Breast epithelium (tissue), 4 donors: Measurements from ENCODE around the gene EFNB2. TPM values are rescaled to one million over a fixed set of nuclear protein-coding genes. Genes with fewer than 3 reads are reported as not detected.
A peak's percentile ranks its signal among the peaks of the same experiment; 100 is the strongest.

Experiments used
- DNase-seq, 2 donors: peaks; one replicate each; pipeline ENCODE4 v3.0.0-alpha.2; 2019; ENCODE audit warnings: low spot score in 2 of 2
- H3K27ac ChIP-seq, 2 donors: fragments of 200-600 bp; sonication (generic) in 1 of 2; one replicate each; pipeline ENCODE4 v1.5.1; 2016 to 2019; ENCODE audit warnings: mild to moderate bottlenecking in 1 of 2
- H3K27me3 ChIP-seq, 2 donors: fragments of 200-600 bp; sonication (generic) in 1 of 2; one replicate each; pipeline versions ENCODE4 v1.5.1 to v1.6.0; 2017 to 2019; ENCODE audit warnings: control low read depth in 1 of 2, mild to moderate bottlenecking in 1 of 2
- H3K36me3 ChIP-seq: fragments of 200-600 bp; one replicate; pipeline ENCODE4 v1.5.1; 2019
- H3K4me1 ChIP-seq, 2 donors: fragments of 200-600 bp; sonication (generic); one replicate each; pipeline ENCODE4 v1.5.1; 2016 to 2019; ENCODE audit warnings: control low read depth in 1 of 2
- H3K4me3 ChIP-seq, 3 donors: fragments of 200-600 bp; sonication (generic); 1 replicate in 2 of 3; 2 replicates in 1 of 3; pipeline ENCODE4 v1.5.1; 2016 to 2019; ENCODE audit warnings: mild to moderate bottlenecking in 3 of 3, moderate library complexity in 2 of 3
- H3K9me3 ChIP-seq, 2 donors: fragments of 200-600 bp; sonication (generic) in 1 of 2; one replicate each; pipeline ENCODE4 v1.5.1; 2016 to 2019; ENCODE audit warnings: control low read depth in 1 of 2
- POLR2A ChIP-seq: fragments of 450-650 bp; IDR thresholded peaks from one replicate; pipeline ENCODE4 v1.6.1; 2016; ENCODE audit warnings: antibody characterized with exemption, mild to moderate bottlenecking, moderate library complexity
- POLR2AphosphoS5 ChIP-seq, 3 donors: sonication (generic); formaldehyde crosslinking; IDR thresholded peaks; one replicate each; pipeline ENCODE4 v1.6.1; 2017; ENCODE audit warnings: antibody characterized with exemption in 3 of 3
- intact Hi-C: fragments of 100-400 bp; cut with DNase I; formaldehyde crosslinking; loops from one replicate; pipeline ENCODE4 v1.15.1; 2023; ENCODE audit warnings: low total_unique reads
- total RNA-seq, 3 donors: library from RNA; depleted of rRNA; stranded (reverse); fragments of >200 nt; gene quantifications; one replicate each; pipeline ENCODE4 v1.1.0, GENCODE V29; 2016
- TF ChIP-seq, protein P1 (sequence below), 3 donors: fragments of 450-650 bp; IDR thresholded peaks; one replicate each; pipeline ENCODE4 v1.5.1; 2016 to 2017; ENCODE audit warnings: antibody characterized with exemption in 3 of 3, mild to moderate bottlenecking in 3 of 3, moderate library complexity in 3 of 3

EFNB2 gene
- total RNA-seq, 3 donors from 2014 or later = 9.4 to 15.7 (median 15.2) TPM

DNA sequence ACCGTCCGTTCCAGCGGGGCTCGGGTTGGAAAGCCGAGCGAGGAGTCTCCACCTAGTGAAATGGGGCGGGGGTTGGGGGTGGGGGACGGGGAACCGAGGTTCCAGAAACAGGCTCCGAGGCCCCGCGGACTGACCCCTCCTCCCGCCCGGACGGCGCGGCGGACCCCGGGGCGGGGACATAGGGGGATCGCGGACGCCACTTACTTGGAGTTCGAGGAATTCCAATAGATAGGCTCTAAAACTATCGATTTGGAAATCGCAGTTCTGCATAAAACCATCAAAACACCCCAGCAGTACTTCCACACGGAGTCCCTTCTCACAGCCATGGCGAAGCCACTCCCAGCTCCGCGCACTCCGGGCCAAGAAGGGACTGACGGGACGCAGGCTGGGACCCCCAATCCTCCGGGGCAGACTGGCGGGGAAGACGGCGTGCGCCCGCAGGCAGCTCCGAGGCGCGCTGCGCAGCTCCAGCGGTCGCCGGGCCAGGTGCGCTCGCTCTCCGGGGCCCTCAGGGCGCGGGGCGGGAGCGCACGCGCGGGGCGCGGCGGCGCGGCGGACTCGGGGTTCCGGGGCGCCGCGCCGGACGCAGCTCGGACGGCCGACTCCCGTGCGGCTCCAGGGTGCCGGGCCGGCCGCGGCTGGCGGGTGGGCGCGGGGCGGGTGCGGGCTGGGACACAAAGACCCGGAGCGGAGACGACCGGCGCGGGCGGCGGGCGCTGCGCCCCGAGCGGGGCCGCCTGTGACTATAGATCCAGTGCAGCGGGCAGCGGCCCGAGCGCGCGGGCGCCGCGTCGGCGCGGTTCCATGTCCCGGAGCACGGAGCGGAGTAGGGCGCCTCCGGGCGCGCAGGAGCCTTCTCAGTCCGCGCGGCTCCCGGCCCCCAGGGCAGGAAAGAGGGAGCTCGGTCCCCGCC is 567 bp downstream of the EFNB2 start:
- Histone ChIP-seq H3K9me3 (no peaks in the 10 kb centered on the region), H3K27me3 (no peaks in the 10 kb centered on the region), H3K36me3 (no peaks in the 10 kb centered on the region), H3K4me1 (peaks cover 3 to 8% of the 10 kb centered on the region in 2 donors), H3K4me3 (peak overlapping the region; percentile 57 to 94 (median 79)), H3K27ac (peak overlapping the region; percentile 79 to 81)
- intact Hi-C loops = no loop called here
- TF ChIP-seq POLR2A = no peak
- no peak for TF ChIP-seq POLR2AphosphoS5 (IDR thresholded peaks at IDR 0.05)
- TF ChIP-seq, protein P1, sequence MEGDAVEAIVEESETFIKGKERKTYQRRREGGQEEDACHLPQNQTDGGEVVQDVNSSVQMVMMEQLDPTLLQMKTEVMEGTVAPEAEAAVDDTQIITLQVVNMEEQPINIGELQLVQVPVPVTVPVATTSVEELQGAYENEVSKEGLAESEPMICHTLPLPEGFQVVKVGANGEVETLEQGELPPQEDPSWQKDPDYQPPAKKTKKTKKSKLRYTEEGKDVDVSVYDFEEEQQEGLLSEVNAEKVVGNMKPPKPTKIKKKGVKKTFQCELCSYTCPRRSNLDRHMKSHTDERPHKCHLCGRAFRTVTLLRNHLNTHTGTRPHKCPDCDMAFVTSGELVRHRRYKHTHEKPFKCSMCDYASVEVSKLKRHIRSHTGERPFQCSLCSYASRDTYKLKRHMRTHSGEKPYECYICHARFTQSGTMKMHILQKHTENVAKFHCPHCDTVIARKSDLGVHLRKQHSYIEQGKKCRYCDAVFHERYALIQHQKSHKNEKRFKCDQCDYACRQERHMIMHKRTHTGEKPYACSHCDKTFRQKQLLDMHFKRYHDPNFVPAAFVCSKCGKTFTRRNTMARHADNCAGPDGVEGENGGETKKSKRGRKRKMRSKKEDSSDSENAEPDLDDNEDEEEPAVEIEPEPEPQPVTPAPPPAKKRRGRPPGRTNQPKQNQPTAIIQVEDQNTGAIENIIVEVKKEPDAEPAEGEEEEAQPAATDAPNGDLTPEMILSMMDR (IDR thresholded peaks at IDR 0.05) = no peak
- DNase-seq = no peak

DNA sequence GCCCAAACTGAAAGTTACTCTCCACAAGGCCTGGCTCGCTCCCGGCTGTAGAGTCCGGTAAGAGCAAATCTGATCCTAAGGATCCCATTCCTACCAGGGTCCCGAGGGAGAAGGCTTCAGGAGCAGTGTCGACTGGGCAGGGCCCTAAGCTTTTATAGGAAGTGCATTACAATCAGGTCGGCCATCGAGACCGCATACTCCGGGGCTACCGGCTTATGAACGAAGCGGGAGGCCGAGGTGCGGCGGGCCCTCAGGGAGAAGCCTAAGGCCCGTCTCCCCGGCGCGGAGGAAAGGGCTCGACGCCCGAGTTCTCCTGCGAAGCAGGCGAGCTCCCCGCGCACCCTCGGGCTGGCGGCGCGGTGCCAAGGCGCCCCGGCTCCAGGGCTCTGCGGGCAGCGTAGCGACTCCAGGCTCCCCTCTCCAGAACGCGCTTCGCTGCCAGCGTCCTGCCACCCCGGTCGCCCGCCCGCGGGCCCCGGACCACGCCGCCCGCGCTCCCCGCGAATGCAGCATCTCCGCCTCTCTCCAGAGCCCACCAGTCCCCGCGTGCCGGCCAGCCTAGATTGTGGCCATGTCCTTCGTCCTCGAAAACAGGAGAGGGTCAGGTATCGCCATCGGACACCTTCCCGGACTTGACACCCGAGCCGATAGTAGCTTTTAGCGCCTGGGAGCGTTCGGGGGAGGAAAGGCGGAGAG is 1.4 kb downstream of the EFNB2 start:
- Histone ChIP-seq H3K9me3 (no peaks in the 10 kb centered on the region), H3K4me1 (peaks cover 3 to 8% of the 10 kb centered on the region in 2 donors), H3K4me3 (peak overlapping the region; percentile 57 to 94 (median 79)), H3K36me3 (no peaks in the 10 kb centered on the region), H3K27me3 (no peaks in the 10 kb centered on the region), H3K27ac (peak overlapping the region; percentile 79 to 81)
- DNase-seq = no peak
- no peak for TF ChIP-seq POLR2A
- TF ChIP-seq POLR2AphosphoS5 (IDR thresholded peaks at IDR 0.05) = peak in 1 of 3 donors; percentile 20
- intact Hi-C loops = no loop called here

DNA sequence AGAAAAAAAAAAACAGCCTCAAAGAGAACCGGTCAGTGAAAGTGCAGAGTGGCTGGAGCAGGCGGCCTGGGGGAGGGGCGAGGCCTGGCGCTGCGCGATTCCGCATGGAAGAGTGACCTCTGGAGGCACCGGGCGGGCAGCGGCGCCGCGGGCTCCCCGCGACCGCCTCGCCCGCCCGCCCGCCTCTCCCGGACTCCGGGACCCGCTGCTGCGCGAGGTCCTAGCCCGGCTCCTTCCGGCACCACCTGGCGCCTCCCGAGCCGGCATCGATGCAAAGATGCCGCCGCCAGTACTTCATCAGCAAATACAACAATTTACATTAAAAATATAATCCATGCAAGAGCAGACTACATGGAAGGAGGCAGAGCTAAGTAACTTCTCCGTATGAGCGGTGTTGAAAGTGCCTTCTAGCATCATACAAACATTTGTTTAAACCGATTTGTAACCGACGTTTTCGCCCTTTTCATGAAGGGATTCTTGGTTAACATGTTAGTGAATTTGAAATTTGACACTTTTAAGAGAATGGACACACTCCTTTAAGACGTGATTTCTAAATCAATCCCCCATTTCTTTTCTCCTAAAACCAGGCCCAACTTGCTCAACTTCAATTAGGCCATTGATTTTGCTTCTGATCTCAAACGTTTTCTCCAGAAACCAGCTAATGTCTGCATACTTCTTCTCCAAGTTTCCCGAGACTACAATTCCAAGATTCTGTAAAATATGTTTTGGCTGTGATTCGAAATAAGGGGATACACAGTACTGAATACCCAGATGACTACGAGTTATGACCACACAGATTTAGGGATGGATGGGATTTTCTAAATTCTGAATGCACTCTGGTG is 2.1 kb downstream of the EFNB2 start:
- intact Hi-C loops = no loop called here
- TF ChIP-seq POLR2AphosphoS5 (IDR thresholded peaks at IDR 0.05) (no peak), POLR2A (no peak)
- TF ChIP-seq, protein P1 (IDR thresholded peaks at IDR 0.05) = peak in 2 of 3 donors; percentile 17 to 36
- H3K4me1 ChIP-seq = peaks cover 3 to 8% of the 10 kb centered on the region in 2 donors
- peak overlapping the region; percentile 79 to 81 for H3K27ac ChIP-seq
- peak; percentile 61 to 83 for DNase-seq
- H3K36me3 ChIP-seq = no peaks in the 10 kb centered on the region
- H3K4me3 ChIP-seq = peak overlapping the region; percentile 57 to 94 (median 79)
- H3K27me3 ChIP-seq = no peaks in the 10 kb centered on the region
- no peaks in the 10 kb centered on the region for H3K9me3 ChIP-seq

DNA sequence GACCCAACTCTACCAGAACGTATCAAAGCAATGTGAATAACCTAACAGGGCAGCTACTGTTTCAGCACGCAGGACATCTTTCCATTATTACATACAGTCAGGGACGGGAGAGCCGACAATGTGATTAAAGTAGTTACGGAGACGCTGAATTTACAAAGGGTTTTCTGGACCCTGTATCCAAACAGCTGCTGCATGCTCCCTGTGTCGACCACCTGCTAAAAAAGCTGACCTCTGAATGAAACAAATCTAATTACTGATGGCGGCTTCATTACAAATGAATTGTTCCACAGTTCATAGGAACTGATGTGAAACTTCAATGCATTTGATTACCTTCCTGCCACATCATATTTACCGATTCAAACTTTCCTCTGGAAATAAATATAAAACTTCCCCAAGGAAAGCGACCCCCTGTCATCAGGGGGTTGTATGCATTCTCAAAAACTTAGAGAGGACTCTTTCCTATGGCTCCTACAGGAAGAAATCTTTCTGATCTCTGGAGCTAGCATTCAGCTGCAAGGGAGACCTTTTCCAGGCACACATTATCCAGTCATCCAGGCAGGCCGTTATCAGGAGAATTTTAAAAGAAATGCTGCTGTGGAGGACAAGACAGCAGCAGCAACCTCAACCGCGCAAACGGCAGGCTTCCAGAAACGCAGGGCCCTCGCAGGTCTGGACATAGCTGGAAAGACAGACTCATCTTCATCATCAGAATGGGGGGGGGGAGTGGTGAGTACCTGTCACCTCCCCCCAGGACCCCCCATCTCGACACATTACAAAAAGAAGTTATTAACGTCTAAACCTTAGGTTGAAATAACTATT is 3.1 kb downstream of the EFNB2 start:
- no peak for DNase-seq
- Histone ChIP-seq H3K27me3 (no peaks in the 10 kb centered on the region), H3K9me3 (no peaks in the 10 kb centered on the region), H3K36me3 (no peaks in the 10 kb centered on the region), H3K4me1 (peaks cover 3 to 8% of the 10 kb centered on the region in 2 donors), H3K4me3 (peak overlapping the region; percentile 57 to 94 (median 79)), H3K27ac (peak overlapping the region; percentile 36 to 79)
- intact Hi-C loops = no loop called here
- TF ChIP-seq, protein P1 (IDR thresholded peaks at IDR 0.05) = no peak
- TF ChIP-seq POLR2AphosphoS5 (IDR thresholded peaks at IDR 0.05) (no peak), POLR2A (no peak)
